Peyer's patch (tissue), 4 donors: ENCODE measurements around the gene AGPS.

ENCODE experiments used
- POLR2A ChIP-seq, 2 donors: fragments of 450-650 bp; IDR thresholded peaks; one replicate each; pipeline ENCODE4 v1.5.1; 2017; ENCODE audit warnings: antibody characterized with exemption in 2 of 2, mild to moderate bottlenecking in 2 of 2, moderate library complexity in 2 of 2
- TF ChIP-seq, protein P1 (sequence below), 6 experiments: fragments of 450-650 bp in 4 of 6; fragments of 200-600 bp in 2 of 6; sonication (generic) in 1 of 6; IDR thresholded peaks; one replicate each; pipeline ENCODE4 v1.5.1; 2017 to 2019; ENCODE audit warnings: antibody characterized with exemption in 6 of 6, mild to moderate bottlenecking in 3 of 6, moderate library complexity in 1 of 6

DNA sequence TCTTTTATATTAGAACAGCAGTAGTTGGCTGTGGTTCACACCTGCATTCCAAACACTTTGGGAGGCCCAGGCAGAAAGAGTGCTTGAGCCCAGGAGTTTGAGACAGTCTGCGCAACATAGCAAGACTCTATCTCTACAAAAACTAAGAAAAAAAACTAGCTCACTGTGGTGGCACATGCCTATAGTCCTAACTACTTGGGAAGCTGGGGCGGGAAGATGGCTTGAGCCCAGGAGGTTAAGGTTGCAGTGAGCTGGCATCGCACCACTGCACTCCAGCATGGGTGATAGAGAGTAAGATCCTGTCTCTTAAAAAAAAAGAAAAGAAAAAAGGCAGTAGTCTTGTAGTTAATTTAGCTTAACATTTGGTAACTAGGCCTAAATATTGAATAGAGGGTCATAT is 136.6 kb downstream of the AGPS start:
- TF ChIP-seq, protein P1, sequence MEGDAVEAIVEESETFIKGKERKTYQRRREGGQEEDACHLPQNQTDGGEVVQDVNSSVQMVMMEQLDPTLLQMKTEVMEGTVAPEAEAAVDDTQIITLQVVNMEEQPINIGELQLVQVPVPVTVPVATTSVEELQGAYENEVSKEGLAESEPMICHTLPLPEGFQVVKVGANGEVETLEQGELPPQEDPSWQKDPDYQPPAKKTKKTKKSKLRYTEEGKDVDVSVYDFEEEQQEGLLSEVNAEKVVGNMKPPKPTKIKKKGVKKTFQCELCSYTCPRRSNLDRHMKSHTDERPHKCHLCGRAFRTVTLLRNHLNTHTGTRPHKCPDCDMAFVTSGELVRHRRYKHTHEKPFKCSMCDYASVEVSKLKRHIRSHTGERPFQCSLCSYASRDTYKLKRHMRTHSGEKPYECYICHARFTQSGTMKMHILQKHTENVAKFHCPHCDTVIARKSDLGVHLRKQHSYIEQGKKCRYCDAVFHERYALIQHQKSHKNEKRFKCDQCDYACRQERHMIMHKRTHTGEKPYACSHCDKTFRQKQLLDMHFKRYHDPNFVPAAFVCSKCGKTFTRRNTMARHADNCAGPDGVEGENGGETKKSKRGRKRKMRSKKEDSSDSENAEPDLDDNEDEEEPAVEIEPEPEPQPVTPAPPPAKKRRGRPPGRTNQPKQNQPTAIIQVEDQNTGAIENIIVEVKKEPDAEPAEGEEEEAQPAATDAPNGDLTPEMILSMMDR (IDR thresholded peaks at IDR 0.05) = no peak
- no peak for TF ChIP-seq POLR2A (IDR thresholded peaks at IDR 0.05)
